Osteoblast (primary cell): ENCODE measurements around the gene LRRC45. TPM values are rescaled to one million over a fixed set of nuclear protein-coding genes. Genes with fewer than 3 reads are reported as not detected.

Experiments used
- DNase-seq: peaks from one replicate; pipeline ENCODE4 v3.0.0; 2011; ENCODE audit warnings: low spot score, mixed read lengths; ENCODE audit not compliant: insufficient read length; ENCODE audit errors: missing footprints
- H2AFZ ChIP-seq: 2 replicates; pipeline ENCODE4 v1.6.0; 2011; ENCODE audit warnings: mild to moderate bottlenecking, low read length
- H3K27ac ChIP-seq: 2 replicates; pipeline ENCODE4 v1.5.1; 2011; ENCODE audit warnings: mild to moderate bottlenecking, low read depth, low read length, moderate library complexity
- H3K27me3 ChIP-seq: 2 replicates; pipeline ENCODE4 v1.6.0; 2012; ENCODE audit warnings: mild to moderate bottlenecking, control low read depth, inconsistent platforms, low read length, moderate library complexity; ENCODE audit not compliant: insufficient read depth
- H3K36me3 ChIP-seq: 2 replicates; pipeline ENCODE4 v1.5.1; 2011; ENCODE audit warnings: mild to moderate bottlenecking, low read length, control low read depth, moderate library complexity; ENCODE audit not compliant: insufficient read depth
- H3K4me1 ChIP-seq: 2 replicates; pipeline ENCODE4 v1.5.1; 2011; ENCODE audit warnings: mild to moderate bottlenecking, low read length, control low read depth, moderate library complexity; ENCODE audit not compliant: insufficient read depth
- H3K4me2 ChIP-seq: 2 replicates; pipeline ENCODE4 v1.6.0; 2011; ENCODE audit warnings: mild to moderate bottlenecking, low read length; ENCODE audit not compliant: insufficient read depth
- H3K4me3 ChIP-seq: fragments of 200-600 bp; sonication (generic); 3 replicates; pipeline ENCODE4 v1.5.1; 2012; ENCODE audit warnings: mild to moderate bottlenecking, low read length, inconsistent platforms; ENCODE audit not compliant: insufficient read depth
- H3K79me2 ChIP-seq: 2 replicates; pipeline ENCODE4 v1.6.0; 2012; ENCODE audit warnings: mild to moderate bottlenecking, low read length, control low read depth, inconsistent platforms; ENCODE audit not compliant: insufficient read depth
- H3K9me3 ChIP-seq: 2 replicates; pipeline ENCODE4 v1.5.1; 2011; ENCODE audit warnings: low read depth, low read length, control low read depth
- H4K20me1 ChIP-seq: 2 replicates; pipeline ENCODE4 v1.6.0; 2012; ENCODE audit warnings: mild to moderate bottlenecking, low read length, control low read depth; ENCODE audit not compliant: insufficient read depth
- total RNA-seq: library from RNA; depleted of rRNA; stranded (reverse); fragments of >200 nt; gene quantifications from 2 replicates; pipeline ENCODE4 v1.2.3, GENCODE V29; 2012
- TF ChIP-seq, protein P1 (sequence below): IDR thresholded peaks from 2 replicates; pipeline ENCODE4 v1.5.1; 2011; ENCODE audit warnings: mild to moderate bottlenecking, low read depth, low read length, moderate library complexity; ENCODE audit errors: extremely low read depth

LRRC45 gene
- total RNA-seq, 1 donor = 13.4 TPM

DNA sequence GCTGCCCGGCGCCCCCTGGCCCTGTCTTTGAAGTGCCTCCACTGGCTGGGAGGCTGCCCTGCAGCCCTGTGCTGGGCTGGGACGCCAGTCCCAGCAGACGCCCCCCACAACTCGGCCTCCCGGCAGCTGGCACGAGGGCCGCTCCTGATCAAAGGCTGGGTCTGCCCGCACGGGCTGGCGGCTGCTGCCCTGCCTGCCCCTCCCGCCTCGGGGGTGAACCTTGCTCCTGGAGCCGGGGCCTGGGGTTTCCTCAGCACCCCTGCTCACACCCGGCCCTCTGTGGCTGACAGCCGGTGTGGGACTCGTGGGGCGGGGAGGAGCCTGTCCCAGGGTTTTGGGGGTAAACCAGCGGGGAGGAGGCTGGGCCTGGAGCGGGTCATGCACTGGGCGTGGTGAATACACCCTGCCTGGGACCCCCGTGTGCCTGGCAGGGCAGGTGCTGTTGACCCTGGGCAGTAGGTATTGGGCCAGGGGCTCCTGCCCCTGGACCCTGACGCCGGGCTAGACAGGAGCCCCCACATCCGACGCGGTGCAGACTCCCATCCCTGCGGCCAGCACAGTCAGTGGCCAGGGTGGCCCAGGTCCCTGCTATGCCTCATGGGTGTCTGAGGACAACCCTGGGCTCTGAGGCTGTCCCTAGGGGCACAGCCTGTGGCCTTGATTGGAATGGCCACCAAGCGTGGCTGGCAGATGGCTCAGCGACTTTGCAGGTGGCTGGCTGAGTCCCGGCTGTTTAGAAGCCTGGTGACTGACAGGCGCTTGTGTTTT lies 22.1 kb upstream of the LRRC45 start:
- Histone ChIP-seq H3K4me3 (no peak overlapping the region), H3K79me2 (peaks cover 3% of the 10 kb centered on the region), H3K4me2 (no peak overlapping the region), H3K36me3 (peaks cover 4% of the 10 kb centered on the region), H4K20me1 (peaks cover 2% of the 10 kb centered on the region), H3K9me3 (no peaks in the 10 kb centered on the region), H2AFZ (no peak overlapping the region), H3K27ac (no peak overlapping the region), H3K4me1 (peaks cover 23% of the 10 kb centered on the region), H3K27me3 (no peaks in the 10 kb centered on the region)
- TF ChIP-seq, protein P1, sequence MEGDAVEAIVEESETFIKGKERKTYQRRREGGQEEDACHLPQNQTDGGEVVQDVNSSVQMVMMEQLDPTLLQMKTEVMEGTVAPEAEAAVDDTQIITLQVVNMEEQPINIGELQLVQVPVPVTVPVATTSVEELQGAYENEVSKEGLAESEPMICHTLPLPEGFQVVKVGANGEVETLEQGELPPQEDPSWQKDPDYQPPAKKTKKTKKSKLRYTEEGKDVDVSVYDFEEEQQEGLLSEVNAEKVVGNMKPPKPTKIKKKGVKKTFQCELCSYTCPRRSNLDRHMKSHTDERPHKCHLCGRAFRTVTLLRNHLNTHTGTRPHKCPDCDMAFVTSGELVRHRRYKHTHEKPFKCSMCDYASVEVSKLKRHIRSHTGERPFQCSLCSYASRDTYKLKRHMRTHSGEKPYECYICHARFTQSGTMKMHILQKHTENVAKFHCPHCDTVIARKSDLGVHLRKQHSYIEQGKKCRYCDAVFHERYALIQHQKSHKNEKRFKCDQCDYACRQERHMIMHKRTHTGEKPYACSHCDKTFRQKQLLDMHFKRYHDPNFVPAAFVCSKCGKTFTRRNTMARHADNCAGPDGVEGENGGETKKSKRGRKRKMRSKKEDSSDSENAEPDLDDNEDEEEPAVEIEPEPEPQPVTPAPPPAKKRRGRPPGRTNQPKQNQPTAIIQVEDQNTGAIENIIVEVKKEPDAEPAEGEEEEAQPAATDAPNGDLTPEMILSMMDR = no peak
- DNase-seq = no peak

DNA sequence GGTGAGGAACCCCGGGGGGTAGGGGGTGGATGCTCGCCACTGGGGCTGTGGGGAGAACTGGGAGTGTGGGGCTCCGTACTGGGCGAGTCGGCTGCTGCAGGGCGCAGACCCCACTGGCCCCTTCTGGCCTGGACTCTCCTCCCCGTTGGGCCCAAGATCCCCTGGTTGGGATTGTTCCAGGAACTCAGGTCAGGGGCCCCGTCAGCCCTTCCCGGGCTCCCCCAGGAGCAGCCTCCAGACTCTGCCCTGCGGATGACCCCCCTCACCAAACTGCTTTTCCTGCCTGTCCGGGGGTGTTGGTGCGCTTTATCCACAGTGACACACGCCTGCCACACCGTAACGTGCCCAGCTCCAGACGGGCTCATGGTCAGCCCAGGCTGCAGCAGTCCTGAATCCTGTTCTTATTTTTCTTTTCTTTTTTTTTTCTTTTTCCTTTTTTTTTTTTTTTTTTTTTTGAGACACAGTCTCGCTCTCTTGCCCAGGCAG lies 21.5 kb upstream of the LRRC45 start:
- TF ChIP-seq, protein P1 = no peak
- Histone ChIP-seq H3K79me2 (peaks cover 3% of the 10 kb centered on the region), H4K20me1 (peaks cover 7% of the 10 kb centered on the region), H3K27ac (no peak overlapping the region), H2AFZ (no peak overlapping the region), H3K27me3 (no peaks in the 10 kb centered on the region), H3K4me3 (no peak overlapping the region), H3K9me3 (no peaks in the 10 kb centered on the region), H3K4me2 (no peak overlapping the region), H3K4me1 (peaks cover 29% of the 10 kb centered on the region), H3K36me3 (peaks cover 3% of the 10 kb centered on the region)
- DNase-seq = no peak

DNA sequence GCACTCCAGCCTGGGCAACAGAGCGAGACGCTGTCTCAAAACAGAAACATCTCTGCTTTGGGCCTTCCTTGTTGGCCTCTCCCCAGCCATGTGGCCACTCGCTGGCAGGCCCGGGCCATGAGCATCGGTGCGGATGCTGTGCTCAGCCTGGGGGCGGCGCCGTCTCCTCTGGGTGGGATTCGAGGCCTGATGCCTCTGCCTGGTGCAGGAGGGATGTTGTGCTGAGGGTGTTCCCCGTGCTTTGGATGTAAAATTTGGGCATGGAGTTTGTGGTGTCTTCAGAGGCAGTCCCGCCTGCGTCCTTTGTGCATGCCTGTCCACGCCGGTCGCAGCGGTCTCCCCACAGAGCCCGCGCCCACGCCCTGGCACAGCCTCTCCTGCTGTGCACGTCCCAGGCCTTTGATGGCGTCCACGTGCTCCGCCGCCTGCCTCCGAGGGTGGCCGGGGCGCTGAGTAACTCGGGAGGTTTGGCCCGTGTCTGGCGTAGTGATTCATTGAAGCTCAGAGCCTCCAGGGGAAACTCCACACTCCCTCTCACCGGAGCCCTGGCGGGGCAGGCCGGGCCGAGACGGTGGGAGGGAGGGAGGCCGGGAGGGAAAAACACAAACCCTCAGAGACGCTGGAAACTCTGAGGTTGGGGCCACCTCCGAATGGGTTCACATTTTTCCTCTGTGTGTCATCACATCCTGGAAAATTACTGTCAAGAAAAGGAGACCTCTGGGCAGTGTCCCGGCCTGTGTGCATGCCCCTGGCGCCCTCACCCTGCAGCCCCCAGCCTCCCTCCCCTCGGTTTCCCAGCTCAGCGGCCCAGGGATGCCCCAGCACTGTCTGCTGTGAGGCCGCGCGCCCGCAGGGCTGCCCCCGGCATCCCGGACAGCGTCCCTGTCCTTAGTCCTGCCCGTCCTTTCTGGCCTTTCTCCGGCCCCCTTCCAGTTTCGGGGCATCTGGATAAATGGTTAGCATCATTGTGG lies 19.4 kb upstream of the LRRC45 start:
- DNase-seq = peak; percentile 100
- no peaks in the 10 kb centered on the region for H3K36me3 ChIP-seq
- TF ChIP-seq, protein P1 = peak; percentile 6
- H3K79me2 ChIP-seq = peaks cover 3% of the 10 kb centered on the region
- H3K27ac ChIP-seq = peak overlapping the region; percentile 81
- peaks cover 47% of the 10 kb centered on the region for H3K4me1 ChIP-seq
- no peaks in the 10 kb centered on the region for H3K27me3 ChIP-seq
- no peaks in the 10 kb centered on the region for H3K9me3 ChIP-seq
- H4K20me1 ChIP-seq = peaks cover 7% of the 10 kb centered on the region
- H2AFZ ChIP-seq = peak overlapping the region; percentile 87
- H3K4me2 ChIP-seq = peak overlapping the region; percentile 71
- peak overlapping the region; percentile 57 for H3K4me3 ChIP-seq
